Psoas muscle (tissue), 8 donors: ENCODE data around the gene EPHB1. TPM values are rescaled to one million over a fixed set of nuclear protein-coding genes. Genes with fewer than 3 reads are reported as not detected.

Experiments
- ATAC-seq, 4 donors: fragments of 200-7000 bp; cut with Tn5 transposase; one replicate each; pipeline ENCODE4 v1.9.1; 2020; ENCODE audit warnings: moderate library complexity in 3 of 4, mild to moderate bottlenecking in 2 of 4
- DNase-seq, 2 donors: peaks; one replicate each; pipeline ENCODE4 v3.0.0-alpha.2; 2020
- H3K27ac ChIP-seq: fragments of 200-600 bp; one replicate; pipeline ENCODE4 v1.8.0; 2022
- H3K27me3 ChIP-seq, 3 donors: fragments of 200-600 bp in 1 of 3; one replicate each; pipeline versions ENCODE4 v1.6.1 to v1.8.0; 2013 to 2022; ENCODE audit warnings: low read length in 2 of 3, mild to moderate bottlenecking in 2 of 3, moderate library complexity in 1 of 3; ENCODE audit not compliant: insufficient read depth in 3 of 3
- H3K36me3 ChIP-seq, 2 donors: fragments of 200-600 bp in 1 of 2; one replicate each; pipeline versions ENCODE4 v1.6.1 to v1.8.0; 2013 to 2022; ENCODE audit warnings: low read depth in 1 of 2, mild to moderate bottlenecking in 1 of 2, moderate library complexity in 1 of 2; ENCODE audit not compliant: insufficient read depth in 1 of 2
- H3K4me1 ChIP-seq: fragments of 200-600 bp; one replicate; pipeline ENCODE4 v1.8.0; 2022
- H3K4me3 ChIP-seq: fragments of 200-600 bp; one replicate; pipeline ENCODE4 v1.8.0; 2022; ENCODE audit warnings: mild to moderate bottlenecking
- H3K9me3 ChIP-seq: fragments of 200-600 bp; one replicate; pipeline ENCODE4 v1.8.0; 2022
- WGBS, 3 donors: extraction: QIAGEN DNeasy Blood & Tissue Kit; methylation state at CpG; one replicate each; pipeline versions ENCODE4 v1.1.6 to v1.1.7; 2013; 5-methylcytosine and 5-hydroxymethylcytosine counted together
- intact Hi-C, 2 donors: fragments of 100-400 bp; cut with DNase I; formaldehyde crosslinking; loops; one replicate each; pipeline versions ENCODE4 v1.11.0 to v1.14.2; 2022
- polyA plus RNA-seq, 3 donors: library from polyadenylated mRNA; stranded (reverse); fragments of 200-250 nt; gene quantifications; one replicate each; pipeline ENCODE4 v1.2.3, GENCODE V29; 2013
- total RNA-seq, 4 donors: library from RNA; stranded (reverse); fragmentation: NEBNext Ultra II Directional in 2 of 4; extraction: Animal tissue kit (Norgen Biotek cat#: 25700) in 2 of 4; gene quantifications; one replicate each; pipeline versions ENCODE4 v1.2.1 to v1.2.4, GENCODE V29; 2021 to 2023
- TF ChIP-seq, protein P1 (sequence below): fragments of 200-600 bp; IDR thresholded peaks from one replicate; pipeline ENCODE4 v1.8.0; 2022; ENCODE audit warnings: antibody characterized with exemption
- donor health status: healthy with polysubstance abuse.
- donor health status: DM: no; HTN: no; CAD: no; lungs with moderate emphysema.
- donor health status: Bipolar disorder and iron deficiency.
- donor health status: healthy.
- donor health status: DM: yes; HTN: yes; CAD: no.
- donor health status: DM: no; HTN: no; CAD: no.
- donor health status: DM: no; HTN: no; CAD: no.
- donor health status: DM: yes; HTN: yes; CAD: no.

The EPHB1 gene
- total and polyA plus RNA-seq, 7 donors = 0.85 to 6.3 (median 2.0) TPM

- H3K4me1 ChIP-seq = peaks cover 17% of the 10 kb centered on the region
- DNase-seq (no peak), ATAC-seq (no peak)
- 64 to 68% (median 66%) methylated on average over 4 of the region's 4 CpGs for WGBS, 3 donors
- TF ChIP-seq, protein P1, sequence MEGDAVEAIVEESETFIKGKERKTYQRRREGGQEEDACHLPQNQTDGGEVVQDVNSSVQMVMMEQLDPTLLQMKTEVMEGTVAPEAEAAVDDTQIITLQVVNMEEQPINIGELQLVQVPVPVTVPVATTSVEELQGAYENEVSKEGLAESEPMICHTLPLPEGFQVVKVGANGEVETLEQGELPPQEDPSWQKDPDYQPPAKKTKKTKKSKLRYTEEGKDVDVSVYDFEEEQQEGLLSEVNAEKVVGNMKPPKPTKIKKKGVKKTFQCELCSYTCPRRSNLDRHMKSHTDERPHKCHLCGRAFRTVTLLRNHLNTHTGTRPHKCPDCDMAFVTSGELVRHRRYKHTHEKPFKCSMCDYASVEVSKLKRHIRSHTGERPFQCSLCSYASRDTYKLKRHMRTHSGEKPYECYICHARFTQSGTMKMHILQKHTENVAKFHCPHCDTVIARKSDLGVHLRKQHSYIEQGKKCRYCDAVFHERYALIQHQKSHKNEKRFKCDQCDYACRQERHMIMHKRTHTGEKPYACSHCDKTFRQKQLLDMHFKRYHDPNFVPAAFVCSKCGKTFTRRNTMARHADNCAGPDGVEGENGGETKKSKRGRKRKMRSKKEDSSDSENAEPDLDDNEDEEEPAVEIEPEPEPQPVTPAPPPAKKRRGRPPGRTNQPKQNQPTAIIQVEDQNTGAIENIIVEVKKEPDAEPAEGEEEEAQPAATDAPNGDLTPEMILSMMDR = no peak
- intact Hi-C loops = no loop called here
- no peak overlapping the region for H3K27ac ChIP-seq
- H3K27me3 ChIP-seq = no peaks in the 10 kb centered on the region
- no peaks in the 10 kb centered on the region for H3K9me3 ChIP-seq
- no peaks in the 10 kb centered on the region for H3K36me3 ChIP-seq
- H3K4me3 ChIP-seq = no peak overlapping the region
Observed at GRCh38 chr3:135191708-135192107, 396.6 kb downstream of the EPHB1 start.

DNA sequence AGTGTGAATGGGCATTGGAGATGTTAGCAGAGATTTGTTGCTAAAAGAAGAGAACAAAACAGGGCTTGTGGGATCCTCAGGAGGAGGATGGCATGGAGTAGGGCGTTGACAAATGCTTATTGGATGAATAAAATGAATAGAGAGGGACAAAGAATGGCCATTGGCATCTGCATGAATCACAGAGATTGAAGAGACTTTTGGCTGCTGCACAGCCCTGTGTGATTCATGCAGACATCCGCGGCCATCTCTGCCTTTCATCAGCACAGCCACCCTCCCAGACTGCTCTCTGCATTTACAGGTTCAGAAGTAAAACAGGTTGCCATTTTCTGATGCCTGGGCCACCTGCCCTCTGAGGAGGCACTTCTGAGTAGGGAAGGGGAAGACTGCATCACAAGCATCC, 397.9 kb downstream of the EPHB1 start:
- no peak overlapping the region for H3K4me3 ChIP-seq
- intact Hi-C loops = no loop called here
- no peaks in the 10 kb centered on the region for H3K9me3 ChIP-seq
- H3K27me3 ChIP-seq = no peaks in the 10 kb centered on the region
- ATAC-seq (peak in 1 of 4 donors; percentile 34), DNase-seq (no peak)
- H3K36me3 ChIP-seq = no peaks in the 10 kb centered on the region
- WGBS, 3 donors = 78 to 87% (median 83%) methylated on average over 3 of the region's 3 CpGs
- no peak overlapping the region for H3K27ac ChIP-seq
- TF ChIP-seq, protein P1 = no peak
- peaks cover 17% of the 10 kb centered on the region for H3K4me1 ChIP-seq

- ATAC-seq = no peak
- TF ChIP-seq, protein P1 = no peak
Observed at GRCh38 chr3:135197246-135197645, 402.2 kb downstream of the EPHB1 start.

GRCh38 chr3:135197856-135198255, 402.8 kb downstream of the EPHB1 start:
- Histone ChIP-seq H3K4me1 (no peaks in the 10 kb centered on the region), H3K27me3 (no peaks in the 10 kb centered on the region), H3K4me3 (no peak overlapping the region), H3K9me3 (no peaks in the 10 kb centered on the region), H3K27ac (no peak overlapping the region), H3K36me3 (no peaks in the 10 kb centered on the region)
- DNase-seq (no peak), ATAC-seq (no peak)
- 94 to 96% (median 94%) methylated on average over 3 of the region's 3 CpGs for WGBS, 3 donors
- TF ChIP-seq, protein P1 = no peak
- intact Hi-C loops = no loop called here

More at GRCh38 chr3:135197246-135197645, 402.2 kb downstream of the EPHB1 start:
- WGBS, 3 donors = 79 to 87% (median 83%) methylated on average over 3 of the region's 3 CpGs
- Histone ChIP-seq H3K27me3 (no peaks in the 10 kb centered on the region), H3K27ac (no peak overlapping the region), H3K9me3 (no peaks in the 10 kb centered on the region), H3K36me3 (no peaks in the 10 kb centered on the region), H3K4me3 (no peak overlapping the region), H3K4me1 (no peaks in the 10 kb centered on the region)
- intact Hi-C loops = no loop called here
- no peak for DNase-seq

GRCh38 chr3:135199137-135199536, 404.1 kb downstream of the EPHB1 start:
- TF ChIP-seq, protein P1 = no peak
- intact Hi-C loops = no loop called here
- Histone ChIP-seq H3K27ac (no peak overlapping the region), H3K9me3 (no peaks in the 10 kb centered on the region), H3K4me1 (no peaks in the 10 kb centered on the region), H3K27me3 (no peaks in the 10 kb centered on the region), H3K4me3 (no peak overlapping the region), H3K36me3 (no peaks in the 10 kb centered on the region)
- ATAC-seq (no peak), DNase-seq (no peak)
- WGBS, 3 donors = 67 to 80% (median 79%) methylated on average over 2 of the region's 2 CpGs
